ENCODE results near the gene KDM2B. TPM values are rescaled to one million over a fixed set of nuclear protein-coding genes. Genes with fewer than 3 reads are reported as not detected.

Gene KDM2B
- polyA plus RNA-seq, 1 of the 3 experiments (the other 2 are of a cell fraction) = 11.5 TPM

DNA sequence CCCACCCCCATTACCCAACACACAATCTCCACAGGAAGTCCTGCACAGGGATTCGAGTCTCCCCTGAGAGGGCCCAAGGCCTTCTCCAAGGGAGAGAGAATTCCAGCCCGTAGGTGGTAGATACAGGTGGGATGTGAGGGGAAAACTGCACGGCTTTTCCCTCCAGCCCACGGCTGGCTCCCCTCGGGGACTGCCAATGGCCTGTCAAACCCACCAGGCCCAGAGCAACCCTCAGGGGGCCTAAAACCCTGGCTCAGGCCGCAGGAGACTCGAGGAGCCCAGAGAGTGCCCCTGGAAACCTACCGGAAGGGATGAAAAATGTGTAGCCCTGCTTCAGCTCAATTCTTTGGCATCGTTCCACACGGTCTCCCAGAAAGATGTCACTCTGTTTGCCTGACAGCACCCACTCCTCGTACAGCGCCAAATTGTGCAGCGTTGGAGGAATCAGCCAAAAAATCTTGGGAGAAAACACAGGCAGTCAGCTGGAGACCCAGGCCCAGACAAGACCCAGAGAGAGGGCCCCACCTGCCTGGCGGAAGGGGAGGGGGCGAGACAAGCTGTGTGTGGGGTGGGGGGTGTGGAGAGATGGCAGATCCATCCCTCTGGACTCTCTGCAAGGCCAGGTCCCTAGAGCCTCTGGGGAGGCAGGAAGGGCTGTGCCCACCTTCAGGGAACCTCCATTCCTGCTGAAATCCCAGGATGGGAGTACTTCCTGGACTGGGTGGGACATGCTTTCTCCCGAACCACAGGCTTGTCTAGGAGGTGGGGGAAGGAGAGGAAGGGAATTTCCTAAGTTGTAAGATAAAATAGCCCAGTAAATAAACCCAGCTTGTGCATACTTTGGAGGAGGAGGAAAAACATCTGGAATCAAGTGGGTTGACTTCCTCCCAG is 48.1 kb downstream of the KDM2B start:
- Histone ChIP-seq H4K20me1 (ENCODE audit: insufficient read depth) (no peaks in the 10 kb centered on the region), H3K4me3 (ENCODE audit: low read depth in 2 of 2, low read length in 1 of 2) (no peak overlapping the region), H3K27ac (ENCODE audit: low read depth in 2 of 2, low read length in 1 of 2) (no peak overlapping the region), H3K27me3 (ENCODE audit: insufficient read depth) (no peaks in the 10 kb centered on the region), H3K4me1 (ENCODE audit: control insufficient read depth in 1 of 2, insufficient read depth in 2 of 2, low read depth in 1 of 2, low read length in 1 of 2) (peaks cover 9 to 10% of the 10 kb centered on the region in 2 experiments; a peak in 2 of 4 replicates), H3K9ac (no peak overlapping the region), H3K9me2 (no peaks in the 10 kb centered on the region), H3K79me2 (ENCODE audit: insufficient read depth) (no peaks in the 10 kb centered on the region; the same call in 1 of the 2 replicates), H3F3A (replicated peaks; ENCODE audit: insufficient read depth) (no peaks in the 10 kb centered on the region), H3K36me3 (replicated peaks in 1 of 2; ENCODE audit: control insufficient read depth in 1 of 2, insufficient read depth in 2 of 2, low read length in 1 of 2) (no peaks in the 10 kb centered on the region), H3K4me2 (no peak overlapping the region), H3K9me3 (no peaks in the 10 kb centered on the region), H2AFZ (ENCODE audit: low read depth) (no peak overlapping the region)
- 85% methylated on average over 16 of the region's 16 CpGs for WGBS (ENCODE audit: low lambda C conversion rate)
- POLR2A ChIA-PET = no interaction called here
- TF ChIP-seq MEF2A (IDR thresholded peaks at IDR 0.05; ENCODE audit: borderline replicate concordance, low read depth) (no peak), FOSL2 (IDR thresholded peaks at IDR 0.05; ENCODE audit: borderline replicate concordance, low read depth) (no peak), MXI1 (IDR thresholded peaks at IDR 0.05; ENCODE audit: low read depth, low read length) (no peak), TCF12 (IDR thresholded peaks at IDR 0.05) (no peak), TEAD4 (IDR thresholded peaks at IDR 0.05; ENCODE audit: borderline replicate concordance, insufficient read depth) (no peak), RFX5 (IDR thresholded peaks at IDR 0.05; ENCODE audit: low read length) (no peak), YY1 (IDR thresholded peaks at IDR 0.05; ENCODE audit: low read depth) (no peak), GATA2 (CRISPR knock-in tag; IDR thresholded peaks at IDR 0.05) (no peak), EZH2phosphoT487 (IDR thresholded peaks at IDR 0.05; ENCODE audit: borderline replicate concordance, low read depth) (no peak)
- TF ChIP-seq, protein P1, sequence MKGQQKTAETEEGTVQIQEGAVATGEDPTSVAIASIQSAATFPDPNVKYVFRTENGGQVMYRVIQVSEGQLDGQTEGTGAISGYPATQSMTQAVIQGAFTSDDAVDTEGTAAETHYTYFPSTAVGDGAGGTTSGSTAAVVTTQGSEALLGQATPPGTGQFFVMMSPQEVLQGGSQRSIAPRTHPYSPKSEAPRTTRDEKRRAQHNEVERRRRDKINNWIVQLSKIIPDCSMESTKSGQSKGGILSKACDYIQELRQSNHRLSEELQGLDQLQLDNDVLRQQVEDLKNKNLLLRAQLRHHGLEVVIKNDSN (IDR thresholded peaks at IDR 0.05; ENCODE audit: borderline replicate concordance, low read depth) = no peak
- TF ChIP-seq, protein P2, sequence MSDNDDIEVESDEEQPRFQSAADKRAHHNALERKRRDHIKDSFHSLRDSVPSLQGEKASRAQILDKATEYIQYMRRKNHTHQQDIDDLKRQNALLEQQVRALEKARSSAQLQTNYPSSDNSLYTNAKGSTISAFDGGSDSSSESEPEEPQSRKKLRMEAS (IDR thresholded peaks at IDR 0.05; ENCODE audit: low read depth) = no peak
- CTCF ChIA-PET = no interaction called here
- no peak for DNase-seq

DNA sequence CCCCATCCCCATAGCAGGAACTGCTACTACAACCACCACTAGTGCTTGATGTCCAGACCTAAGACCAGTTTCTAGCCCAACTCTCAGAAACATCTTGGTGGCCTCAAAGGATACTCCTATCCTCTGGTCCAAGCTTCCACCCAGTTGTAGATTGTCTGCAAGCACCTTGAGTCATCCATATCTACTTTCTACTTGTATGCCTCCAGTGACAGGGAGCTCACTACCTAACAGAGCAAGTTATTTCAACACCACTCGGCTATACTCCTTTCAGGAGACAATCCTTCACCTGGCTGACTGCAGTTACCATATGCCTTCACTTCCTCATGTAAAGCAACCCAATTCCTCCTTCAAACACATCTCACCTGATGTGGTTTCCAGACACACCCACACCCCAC is 49.5 kb downstream of the KDM2B start:
- H3K9me3 ChIP-seq = no peaks in the 10 kb centered on the region
- H3K4me1 ChIP-seq (ENCODE audit: control insufficient read depth in 1 of 2, insufficient read depth in 2 of 2, low read depth in 1 of 2, low read length in 1 of 2) = peaks cover 5% of the 10 kb centered on the region in 2 experiments; a peak in 2 of 4 replicates
- WGBS (ENCODE audit: low lambda C conversion rate) = 94% methylated on average over 1 of the region's 1 CpG
- H3F3A ChIP-seq (replicated peaks; ENCODE audit: insufficient read depth) = no peaks in the 10 kb centered on the region
- H4K20me1 ChIP-seq (ENCODE audit: insufficient read depth) = no peaks in the 10 kb centered on the region
- no peaks in the 10 kb centered on the region for H3K27me3 ChIP-seq (ENCODE audit: insufficient read depth)
- H3K36me3 ChIP-seq (replicated peaks in 1 of 2; ENCODE audit: control insufficient read depth in 1 of 2, insufficient read depth in 2 of 2, low read length in 1 of 2) = no peaks in the 10 kb centered on the region
- no peak overlapping the region for H3K27ac ChIP-seq (ENCODE audit: low read depth in 2 of 2, low read length in 1 of 2)
- H3K4me3 ChIP-seq (ENCODE audit: low read depth in 2 of 2, low read length in 1 of 2) = no peak overlapping the region
- H2AFZ ChIP-seq (ENCODE audit: low read depth) = no peak overlapping the region
- H3K79me2 ChIP-seq (ENCODE audit: insufficient read depth) = no peaks in the 10 kb centered on the region; the same call in 1 of the 2 replicates
- H3K9ac ChIP-seq = no peak overlapping the region
- CTCF ChIA-PET = interaction anchor here (1.1 kb wide), 1 partner anchor 37 kb away, joined by 3 read pairs; no protein-coding TSS in a partner anchor
- POLR2A ChIA-PET = no interaction called here
- no peak overlapping the region for H3K4me2 ChIP-seq
- no peaks in the 10 kb centered on the region for H3K9me2 ChIP-seq
- no peak for DNase-seq
- TF ChIP-seq, protein P3, sequence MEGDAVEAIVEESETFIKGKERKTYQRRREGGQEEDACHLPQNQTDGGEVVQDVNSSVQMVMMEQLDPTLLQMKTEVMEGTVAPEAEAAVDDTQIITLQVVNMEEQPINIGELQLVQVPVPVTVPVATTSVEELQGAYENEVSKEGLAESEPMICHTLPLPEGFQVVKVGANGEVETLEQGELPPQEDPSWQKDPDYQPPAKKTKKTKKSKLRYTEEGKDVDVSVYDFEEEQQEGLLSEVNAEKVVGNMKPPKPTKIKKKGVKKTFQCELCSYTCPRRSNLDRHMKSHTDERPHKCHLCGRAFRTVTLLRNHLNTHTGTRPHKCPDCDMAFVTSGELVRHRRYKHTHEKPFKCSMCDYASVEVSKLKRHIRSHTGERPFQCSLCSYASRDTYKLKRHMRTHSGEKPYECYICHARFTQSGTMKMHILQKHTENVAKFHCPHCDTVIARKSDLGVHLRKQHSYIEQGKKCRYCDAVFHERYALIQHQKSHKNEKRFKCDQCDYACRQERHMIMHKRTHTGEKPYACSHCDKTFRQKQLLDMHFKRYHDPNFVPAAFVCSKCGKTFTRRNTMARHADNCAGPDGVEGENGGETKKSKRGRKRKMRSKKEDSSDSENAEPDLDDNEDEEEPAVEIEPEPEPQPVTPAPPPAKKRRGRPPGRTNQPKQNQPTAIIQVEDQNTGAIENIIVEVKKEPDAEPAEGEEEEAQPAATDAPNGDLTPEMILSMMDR (IDR thresholded peaks at IDR 0.05) = no peak
- TF ChIP-seq ELF1 (IDR thresholded peaks at IDR 0.05) (no peak), EZH2phosphoT487 (IDR thresholded peaks at IDR 0.05; ENCODE audit: borderline replicate concordance, low read depth) (no peak), RFX5 (IDR thresholded peaks at IDR 0.05; ENCODE audit: low read length) (no peak), TEAD4 (IDR thresholded peaks at IDR 0.05; ENCODE audit: borderline replicate concordance, insufficient read depth) (no peak), RXRA (IDR thresholded peaks at IDR 0.05; ENCODE audit: borderline replicate concordance, low read depth) (no peak), NFIC (IDR thresholded peaks at IDR 0.05; ENCODE audit: borderline replicate concordance) (no peak), NRF1 (IDR thresholded peaks at IDR 0.05; ENCODE audit: low read depth, low read length) (no peak)
- TF ChIP-seq, protein P4, sequence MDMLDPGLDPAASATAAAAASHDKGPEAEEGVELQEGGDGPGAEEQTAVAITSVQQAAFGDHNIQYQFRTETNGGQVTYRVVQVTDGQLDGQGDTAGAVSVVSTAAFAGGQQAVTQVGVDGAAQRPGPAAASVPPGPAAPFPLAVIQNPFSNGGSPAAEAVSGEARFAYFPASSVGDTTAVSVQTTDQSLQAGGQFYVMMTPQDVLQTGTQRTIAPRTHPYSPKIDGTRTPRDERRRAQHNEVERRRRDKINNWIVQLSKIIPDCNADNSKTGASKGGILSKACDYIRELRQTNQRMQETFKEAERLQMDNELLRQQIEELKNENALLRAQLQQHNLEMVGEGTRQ (IDR thresholded peaks at IDR 0.05; ENCODE audit: borderline replicate concordance, low read depth, low read length) = no peak
- TF ChIP-seq, protein P2 (IDR thresholded peaks at IDR 0.05; ENCODE audit: low read depth) = no peak
- TF ChIP-seq, protein P5, sequence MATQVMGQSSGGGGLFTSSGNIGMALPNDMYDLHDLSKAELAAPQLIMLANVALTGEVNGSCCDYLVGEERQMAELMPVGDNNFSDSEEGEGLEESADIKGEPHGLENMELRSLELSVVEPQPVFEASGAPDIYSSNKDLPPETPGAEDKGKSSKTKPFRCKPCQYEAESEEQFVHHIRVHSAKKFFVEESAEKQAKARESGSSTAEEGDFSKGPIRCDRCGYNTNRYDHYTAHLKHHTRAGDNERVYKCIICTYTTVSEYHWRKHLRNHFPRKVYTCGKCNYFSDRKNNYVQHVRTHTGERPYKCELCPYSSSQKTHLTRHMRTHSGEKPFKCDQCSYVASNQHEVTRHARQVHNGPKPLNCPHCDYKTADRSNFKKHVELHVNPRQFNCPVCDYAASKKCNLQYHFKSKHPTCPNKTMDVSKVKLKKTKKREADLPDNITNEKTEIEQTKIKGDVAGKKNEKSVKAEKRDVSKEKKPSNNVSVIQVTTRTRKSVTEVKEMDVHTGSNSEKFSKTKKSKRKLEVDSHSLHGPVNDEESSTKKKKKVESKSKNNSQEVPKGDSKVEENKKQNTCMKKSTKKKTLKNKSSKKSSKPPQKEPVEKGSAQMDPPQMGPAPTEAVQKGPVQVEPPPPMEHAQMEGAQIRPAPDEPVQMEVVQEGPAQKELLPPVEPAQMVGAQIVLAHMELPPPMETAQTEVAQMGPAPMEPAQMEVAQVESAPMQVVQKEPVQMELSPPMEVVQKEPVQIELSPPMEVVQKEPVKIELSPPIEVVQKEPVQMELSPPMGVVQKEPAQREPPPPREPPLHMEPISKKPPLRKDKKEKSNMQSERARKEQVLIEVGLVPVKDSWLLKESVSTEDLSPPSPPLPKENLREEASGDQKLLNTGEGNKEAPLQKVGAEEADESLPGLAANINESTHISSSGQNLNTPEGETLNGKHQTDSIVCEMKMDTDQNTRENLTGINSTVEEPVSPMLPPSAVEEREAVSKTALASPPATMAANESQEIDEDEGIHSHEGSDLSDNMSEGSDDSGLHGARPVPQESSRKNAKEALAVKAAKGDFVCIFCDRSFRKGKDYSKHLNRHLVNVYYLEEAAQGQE (IDR thresholded peaks at IDR 0.05; ENCODE audit: low read depth, low read length) = no peak

All from SK-N-SH (cell line).